Heart left ventricle (tissue), 16 donors: ENCODE results near the gene RBM26. TPM values are rescaled to one million over a fixed set of nuclear protein-coding genes. Genes with fewer than 3 reads are reported as not detected.
A peak's percentile ranks its signal among the peaks of the same experiment; 100 is the strongest.

Experiments
- ATAC-seq, 4 donors: fragments of 200-7000 bp; cut with Tn5 transposase; one replicate each; pipeline ENCODE4 v1.9.1; 2020 to 2022; ENCODE audit warnings: moderate library complexity in 4 of 4, mild to moderate bottlenecking in 3 of 4, moderate number of reproducible peaks in 1 of 4
- DNase-seq, 5 donors: peaks; one replicate each; pipeline ENCODE4 v3.0.0-alpha.2; 2020
- H3K27ac ChIP-seq, 12 donors: fragments of 200-600 bp; sonication (generic) in 4 of 12; one replicate each; pipeline versions ENCODE4 v1.5.0 to v1.8.0; 2016 to 2022; ENCODE audit warnings: mild to moderate bottlenecking in 2 of 12
- H3K27me3 ChIP-seq, 9 donors: fragments of 200-600 bp; sonication (generic) in 2 of 9; one replicate each; pipeline versions ENCODE4 v1.5.1 to v1.8.0; 2016 to 2022; ENCODE audit warnings: mild to moderate bottlenecking in 3 of 9
- H3K36me3 ChIP-seq, 9 donors: fragments of 200-600 bp; sonication (generic) in 2 of 9; one replicate each; pipeline versions ENCODE4 v1.5.0 to v1.8.0; 2018 to 2022; ENCODE audit warnings: mild to moderate bottlenecking in 2 of 9
- H3K4me1 ChIP-seq, 12 donors: fragments of 200-600 bp; sonication (generic) in 4 of 12; one replicate each; pipeline versions ENCODE4 v1.5.0 to v1.8.0; 2016 to 2022; ENCODE audit warnings: mild to moderate bottlenecking in 3 of 12
- H3K4me3 ChIP-seq, 12 donors: fragments of 200-600 bp; sonication (generic) in 4 of 12; one replicate each; pipeline versions ENCODE4 v1.5.0 to v1.8.0; 2017 to 2022; ENCODE audit warnings: mild to moderate bottlenecking in 9 of 12, moderate library complexity in 4 of 12
- H3K9me3 ChIP-seq, 12 donors: fragments of 200-600 bp; sonication (generic) in 4 of 12; one replicate each; pipeline versions ENCODE4 v1.5.0 to v1.8.0; 2016 to 2022; ENCODE audit warnings: mild to moderate bottlenecking in 1 of 12
- CTCF ChIP-seq, 12 donors: fragments of 200-600 bp; sonication (generic) in 4 of 12; IDR thresholded peaks; one replicate each; pipeline versions ENCODE4 v1.5.0 to v1.8.0; 2018 to 2022; ENCODE audit warnings: antibody characterized with exemption in 12 of 12, mild to moderate bottlenecking in 5 of 12
- POLR2A ChIP-seq, 2 donors: fragments of 450-650 bp; IDR thresholded peaks; one replicate each; pipeline ENCODE4 v1.6.1; 2017; ENCODE audit warnings: antibody characterized with exemption in 2 of 2, mild to moderate bottlenecking in 2 of 2, moderate library complexity in 2 of 2
- WGBS, 4 donors: extraction: QIAGEN DNeasy Blood & Tissue Kit in 2 of 4; methylation state at CpG; one replicate each; pipeline versions ENCODE4 v1.1.5 to v1.1.7; 2013 to 2018; 5-methylcytosine and 5-hydroxymethylcytosine counted together
- intact Hi-C, 10 donors: fragments of 100-400 bp; cut with DNase I; formaldehyde crosslinking; loops; one replicate each; pipeline versions ENCODE4 v1.11.1 to v1.14.2; 2022
- polyA plus RNA-seq, 2 donors: library from polyadenylated mRNA; stranded (reverse); fragments of 200-250 nt; gene quantifications; one replicate each; pipeline ENCODE4 v1.2.3, GENCODE V29; 2013
- total RNA-seq, 9 donors: library from RNA; depleted of rRNA in 2 of 9; stranded (reverse); fragments of >200 nt in 2 of 9; fragmentation: NEBNext Ultra II Directional in 3 of 9; extraction: Animal tissue kit (Norgen Biotek cat#: 25700) in 3 of 9; gene quantifications; one replicate each; pipeline versions ENCODE4 v1.1.0 to v1.2.4, GENCODE V29; 2016 to 2023
- donor health status: ischemic (EF 13 %, LVEDD 7.1; RV severe dilation, severe dysfunction).
- donor health status: healthy with polysubstance abuse.
- donor health status: DM: no; HTN: yes; CAD: no.
- donor health status: DM: no; HTN: no; CAD: no.
- donor health status: ischemic (EF 25% LVEDD 6.9; RV normal size, moderate dysfunction).
- donor health status: ischemic (EF 25% LVEDD 5.7; RV mildly dilated, moderate dysfunction).
- donor health status: healthy.
- donor health status: DM: yes; HTN: yes; CAD: no.
- donor health status: ischemic (EF 35%, LVEDD 5.7; RV mildly dilated, moderate dysfunction).
- donor health status: nonischemic (EF 11% LVEDD 7.7; RV severe dilation, severe dysfunction).
- donor health status: DM: yes; HTN: yes; CAD: no.
- donor health status: PGD.
- donor health status: ischemic (EF 29% LVEDD 5.4; RV normal size, mild dysfunction).
- donor health status: nonischemic (EF 23%, LVEDD 6.1; RV moderate dilation, normal function).

Gene RBM26
- total and polyA plus RNA-seq, 11 donors: 11.5 to 28.4 (median 20.8) TPM

- Histone ChIP-seq H3K9me3 (no peaks in the 10 kb centered on the region), H3K36me3 (no peaks in the 10 kb centered on the region), H3K27me3 (no peaks in the 10 kb centered on the region), H3K27ac (peak overlapping the region; percentile 90 to 98 (median 96)), H3K4me3 (peak overlapping the region; percentile 68 to 92 (median 84)), H3K4me1 (peaks cover 3 to 47% (median 40%) of the 10 kb centered on the region in 12 donors)
- TF ChIP-seq POLR2A (IDR thresholded peaks at IDR 0.05): no peak
- TF ChIP-seq CTCF (IDR thresholded peaks at IDR 0.05): no peak
- WGBS, 4 donors: 3 to 7% (median 6%) methylated on average over 4 of the region's 4 CpGs
- intact Hi-C loops: loop anchor here in 2 of 10 donors (5.0 kb wide), 2 partner anchors 76 to 936 kb away; partner anchors contain the start of genes NDFIP2 (in 1 of the 2) and SPRY2 (in 1 of the 2)
- ATAC-seq: peak in 2 of 4 donors; percentile 29 to 37
- DNase-seq: no peak
These were observed 498 bp upstream of the RBM26 start for GRCh38 chr13:79406597-79406908.

- Histone ChIP-seq H3K4me1 (peaks cover 3 to 58% (median 48%) of the 10 kb centered on the region in 12 donors), H3K9me3 (no peaks in the 10 kb centered on the region), H3K27ac (peak overlapping the region; percentile 90 to 98 (median 96)), H3K36me3 (no peaks in the 10 kb centered on the region), H3K4me3 (peak overlapping the region; percentile 68 to 92 (median 84)), H3K27me3 (no peaks in the 10 kb centered on the region)
- 0% methylated on average over 11 to 19 of the region's 19 CpGs for WGBS, 4 donors
- intact Hi-C loops: loop anchor here in 2 of 10 donors (5.0 kb wide), 2 partner anchors 77 to 937 kb away; partner anchors contain the start of genes NDFIP2 (in 1 of the 2) and SPRY2 (in 1 of the 2)
- TF ChIP-seq POLR2A (IDR thresholded peaks at IDR 0.05): no peak
- no peak for TF ChIP-seq CTCF (IDR thresholded peaks at IDR 0.05)
- ATAC-seq: peak in 3 of 4 donors; percentile 16 to 21 (median 18)
- DNase-seq: peak in 1 of 5 donors; percentile 26
These were observed 589 bp downstream of the RBM26 start for GRCh38 chr13:79405501-79405830.

GRCh38 chr13:79404985-79405384 is 1.1 kb downstream of the RBM26 start:
- peaks cover 3 to 63% (median 50%) of the 10 kb centered on the region in 12 donors for H3K4me1 ChIP-seq
- H3K4me3 ChIP-seq: peak overlapping the region; percentile 68 to 92 (median 84)
- TF ChIP-seq CTCF (IDR thresholded peaks at IDR 0.05) (no peak), POLR2A (IDR thresholded peaks at IDR 0.05) (no peak)
- H3K9me3 ChIP-seq: no peaks in the 10 kb centered on the region
- no peaks in the 10 kb centered on the region for H3K27me3 ChIP-seq
- peak overlapping the region in 9 of 12 donors; percentile 91 to 98 (median 97) for H3K27ac ChIP-seq
- no peak for DNase-seq
- intact Hi-C loops: loop anchor here in 2 of 10 donors (5.0 kb wide), 2 partner anchors 77 to 937 kb away; partner anchors contain the start of genes NDFIP2 (in 1 of the 2) and SPRY2 (in 1 of the 2)
- ATAC-seq: no peak
- H3K36me3 ChIP-seq: peaks cover 0 to 4% (median 0%) of the 10 kb centered on the region in 9 donors
- 1 to 2% (median 2%) methylated on average over 10 of the region's 10 CpGs for WGBS, 4 donors

GRCh38 chr13:79404361-79404760 is 1.7 kb downstream of the RBM26 start:
- TF ChIP-seq POLR2A (IDR thresholded peaks at IDR 0.05) (no peak), CTCF (IDR thresholded peaks at IDR 0.05) (no peak)
- peak overlapping the region in 11 of 12 donors; percentile 68 to 92 (median 84) for H3K4me3 ChIP-seq
- peak overlapping the region in 3 of 12 donors; percentile 15 to 97 (median 93) for H3K27ac ChIP-seq
- WGBS, 4 donors: 21 to 27% (median 22%) methylated on average over 1 of the region's 1 CpG
- ATAC-seq (no peak), DNase-seq (no peak)
- no peaks in the 10 kb centered on the region for H3K9me3 ChIP-seq
- H3K36me3 ChIP-seq: peaks cover 0 to 11% (median 0%) of the 10 kb centered on the region in 9 donors
- H3K27me3 ChIP-seq: no peaks in the 10 kb centered on the region
- intact Hi-C loops: no loop called here
- H3K4me1 ChIP-seq: peaks cover 3 to 68% (median 52%) of the 10 kb centered on the region in 12 donors
